NCI-H748 (cell line): ENCODE data around the gene PPFIBP1.
"Not testable (repeated sequence)": the region's sequence is repeated elsewhere in the genome, so short reads cannot be mapped to it uniquely, and the experiment has no call there.

Source experiments
- DNase-seq: peaks from one replicate; lab custom pipeline; 2025; ENCODE audit not compliant: unreplicated experiment; lab: John Stamatoyannopoulos, UW

PPFIBP1 gene

GRCh38 chr12:27622436-27623195, 98.6 kb downstream of the PPFIBP1 start:
- no peak for DNase-seq

- no peak for DNase-seq
These were observed 99.6 kb downstream of the PPFIBP1 start for GRCh38 chr12:27623645-27624044.

- no peak for DNase-seq
These were observed 100.6 kb downstream of the PPFIBP1 start for GRCh38 chr12:27624586-27624985.

DNA sequence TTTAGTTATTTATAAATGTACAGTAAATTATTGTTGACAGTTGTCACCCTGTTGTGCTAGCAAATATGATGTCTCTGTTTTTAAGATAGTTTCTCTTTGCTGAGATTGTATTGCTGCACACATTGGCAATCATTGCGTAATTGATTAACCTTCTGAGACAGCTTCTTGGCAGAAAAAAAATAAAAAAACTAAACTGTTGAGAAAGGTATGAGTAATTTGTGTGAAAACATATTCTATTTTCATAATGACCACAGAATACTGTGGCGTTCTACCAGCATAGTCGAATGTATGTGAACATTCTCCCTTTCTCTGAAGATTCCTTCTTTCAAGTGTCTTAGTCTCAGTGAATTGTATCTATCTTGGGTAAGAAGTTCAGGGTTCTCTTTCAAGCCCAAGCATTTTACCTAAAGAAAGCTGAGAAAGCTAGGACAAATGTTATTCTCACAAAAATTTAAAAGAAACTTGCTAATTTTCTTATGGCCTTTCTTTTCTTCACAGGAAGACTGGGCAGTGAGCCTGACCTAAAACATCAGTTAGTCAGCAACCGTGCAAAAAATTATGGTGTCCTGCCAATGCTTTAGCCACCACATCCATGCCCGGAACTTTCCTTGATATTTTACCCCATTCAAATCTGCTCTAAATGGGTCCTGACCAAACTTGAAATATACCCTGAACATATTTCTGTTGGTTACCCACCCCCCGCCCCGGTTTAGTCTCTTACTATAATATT, 103.3 kb downstream of the PPFIBP1 start:
- no peak for DNase-seq

- DNase-seq: not testable (repeated sequence)
These were observed 104.0 kb downstream of the PPFIBP1 start for GRCh38 chr12:27627853-27628469.

DNA sequence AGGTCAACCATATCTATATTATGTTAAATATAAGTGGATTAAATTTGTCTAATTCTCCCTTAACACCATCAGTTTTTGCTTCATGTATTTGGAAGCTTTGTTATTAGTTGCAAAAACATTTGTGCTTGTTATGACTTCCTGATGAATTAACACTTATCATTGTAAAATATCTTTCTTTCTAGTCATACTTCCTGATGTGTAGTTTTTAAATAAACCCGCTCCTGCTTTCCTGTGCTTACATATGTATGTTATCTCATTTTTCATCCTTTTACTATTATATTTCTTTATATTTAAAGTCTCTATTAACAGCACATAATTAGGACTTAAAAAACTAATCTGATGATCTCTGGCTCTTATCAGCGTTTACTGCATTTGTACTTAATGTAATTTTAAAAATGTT, 106.2 kb downstream of the PPFIBP1 start:
- not testable (repeated sequence) for DNase-seq

- DNase-seq: no peak
These were observed 107.4 kb downstream of the PPFIBP1 start for GRCh38 chr12:27631365-27631764.

- DNase-seq: no peak
These were observed 107.9 kb downstream of the PPFIBP1 start for GRCh38 chr12:27631813-27632491.

- peak; percentile 22 for DNase-seq
These were observed 111.5 kb downstream of the PPFIBP1 start for GRCh38 chr12:27635349-27635972.

DNA sequence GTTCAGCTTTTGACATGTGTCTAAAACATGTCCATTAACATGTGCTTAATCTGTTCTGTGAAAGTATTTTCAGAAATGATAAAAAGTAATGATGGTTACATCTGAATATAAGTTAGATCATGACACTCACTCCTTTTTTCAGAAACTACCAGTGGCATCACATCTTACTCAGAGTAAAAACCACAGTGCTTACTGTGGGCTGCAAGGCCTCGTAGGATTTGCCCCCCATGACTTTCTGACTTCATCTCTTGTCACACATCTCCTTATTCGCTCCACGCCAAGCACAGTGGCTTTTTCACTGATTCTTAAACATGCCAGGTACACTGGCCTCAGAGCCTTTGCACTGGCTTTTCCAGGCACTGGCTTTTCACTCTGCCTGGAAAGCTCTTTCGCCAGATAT, 112.6 kb downstream of the PPFIBP1 start:
- DNase-seq: not testable (repeated sequence)

- DNase-seq: no peak
These were observed 113.5 kb downstream of the PPFIBP1 start for GRCh38 chr12:27637524-27637923.

- no peak for DNase-seq
These were observed 115.3 kb downstream of the PPFIBP1 start for GRCh38 chr12:27639265-27639664.

DNA sequence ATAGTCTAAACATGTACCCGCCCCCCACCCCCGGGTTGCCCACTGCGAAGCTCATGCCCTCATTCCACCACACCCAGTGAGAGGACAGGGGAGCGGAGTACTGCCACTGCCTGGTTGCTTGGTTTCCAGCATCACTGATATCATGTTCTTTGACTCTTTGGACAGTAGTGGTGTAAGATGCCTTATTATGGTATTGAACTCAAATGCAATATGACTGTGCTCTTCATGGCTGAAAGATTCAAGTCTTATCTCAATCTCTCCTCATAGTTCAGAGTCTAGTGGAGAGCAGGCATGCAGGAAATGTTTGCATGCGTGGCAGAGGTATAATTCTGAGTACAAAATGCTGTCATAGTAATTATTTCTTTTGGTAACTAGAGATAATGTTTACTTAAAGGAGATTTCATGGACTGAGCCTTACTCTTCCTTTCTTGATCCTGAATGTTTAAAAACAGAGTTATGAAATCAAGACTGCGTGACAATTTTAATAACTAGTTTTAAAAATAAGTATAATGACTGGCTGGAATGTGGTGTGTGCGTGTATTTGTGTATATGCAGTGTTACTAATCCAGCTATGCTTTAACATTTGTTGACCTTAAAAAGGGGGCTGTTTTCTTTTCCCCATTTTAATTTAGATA, 116.7 kb downstream of the PPFIBP1 start:
- not testable (repeated sequence) for DNase-seq

- DNase-seq: not testable (repeated sequence)
These were observed 118.4 kb downstream of the PPFIBP1 start for GRCh38 chr12:27642361-27642760.

GRCh38 chr12:27642892-27643291, 118.9 kb downstream of the PPFIBP1 start:
- DNase-seq: not testable (repeated sequence)

- DNase-seq: no peak
These were observed 120.3 kb downstream of the PPFIBP1 start for GRCh38 chr12:27644158-27644845.

- no peak for DNase-seq
These were observed 121.7 kb downstream of the PPFIBP1 start for GRCh38 chr12:27645671-27646070.

GRCh38 chr12:27646149-27646548, 122.1 kb downstream of the PPFIBP1 start:
- DNase-seq: no peak

DNA sequence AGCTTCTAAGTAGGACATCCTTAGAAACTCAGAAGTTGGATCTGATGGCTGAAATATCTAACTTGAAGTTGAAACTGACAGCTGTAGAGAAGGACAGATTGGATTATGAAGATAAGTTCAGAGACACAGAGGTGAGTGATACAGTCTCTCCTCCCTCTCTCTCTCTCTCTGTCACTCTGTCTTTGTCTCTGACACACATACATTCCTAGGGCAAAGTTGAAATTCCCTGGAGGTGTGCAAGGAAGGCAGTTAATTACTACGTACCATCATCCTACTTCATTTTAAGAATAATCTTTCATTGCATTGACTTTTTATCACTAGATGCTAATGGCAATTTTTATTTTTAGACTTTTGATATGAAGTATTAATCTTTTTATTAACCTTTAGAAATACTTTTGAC, 126.0 kb downstream of the PPFIBP1 start:
- DNase-seq: no peak

GRCh38 chr12:27651201-27651600, 127.2 kb downstream of the PPFIBP1 start:
- no peak for DNase-seq
